GM21723 (cell line): Measurements from ENCODE around the gene CPAMD8.
A peak's percentile ranks its signal among the peaks of the same experiment; 100 is the strongest.

Experiments
- ATAC-seq: cut with Tn5 transposase; IDR thresholded peaks from one replicate; pipeline ENCODE4 v1.9.1; 2021; ENCODE audit warnings: mild to moderate bottlenecking, moderate library complexity; ENCODE audit not compliant: unreplicated experiment

CPAMD8 gene

DNA sequence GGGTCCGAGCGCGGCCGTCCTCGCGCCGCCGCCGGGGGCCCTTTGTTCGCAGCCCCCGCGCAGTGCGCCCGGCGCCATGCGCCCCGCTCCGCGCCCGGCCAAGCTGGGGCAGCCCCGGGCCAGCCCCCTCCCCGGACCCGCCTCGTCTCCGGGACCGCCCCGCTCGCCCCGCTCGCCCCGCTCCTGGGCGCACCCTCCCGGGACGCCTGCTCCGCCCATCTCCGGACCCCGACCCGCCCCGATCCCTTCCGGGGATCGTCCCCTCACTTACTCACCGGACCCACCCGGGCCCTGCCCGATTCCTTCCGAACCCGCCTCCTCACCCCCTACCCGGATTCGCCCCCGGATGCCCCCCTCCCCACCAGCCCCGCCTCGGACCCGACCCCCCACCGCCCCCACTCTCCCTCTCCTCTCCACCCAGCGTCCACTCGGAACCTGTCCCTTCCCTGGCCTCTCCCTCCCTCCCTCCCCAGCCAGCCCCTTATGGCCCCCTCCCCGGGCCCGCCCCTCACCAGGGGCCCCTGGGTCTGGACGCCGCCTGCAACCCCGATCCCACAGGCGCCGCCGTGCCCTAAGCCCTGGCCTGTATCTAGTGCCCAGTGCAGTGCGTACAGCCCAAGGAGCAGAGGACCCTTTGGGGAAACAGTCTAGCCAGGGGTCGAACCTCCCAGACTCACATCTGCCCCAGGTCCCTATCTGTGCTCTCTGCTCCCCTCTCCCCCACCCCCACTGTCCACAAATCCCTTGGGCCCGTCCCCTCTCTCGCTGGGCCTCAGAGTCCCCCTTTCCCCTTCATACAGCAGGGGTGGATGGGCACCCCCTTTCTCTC, at the start of gene CPAMD8:
Gene CPAMD8 (minus strand): TSS at position 105 of the 829 bp plus-strand sequence. CDS start 168 bp downstream, outside the sequence.
- ATAC-seq: no peak

DNA sequence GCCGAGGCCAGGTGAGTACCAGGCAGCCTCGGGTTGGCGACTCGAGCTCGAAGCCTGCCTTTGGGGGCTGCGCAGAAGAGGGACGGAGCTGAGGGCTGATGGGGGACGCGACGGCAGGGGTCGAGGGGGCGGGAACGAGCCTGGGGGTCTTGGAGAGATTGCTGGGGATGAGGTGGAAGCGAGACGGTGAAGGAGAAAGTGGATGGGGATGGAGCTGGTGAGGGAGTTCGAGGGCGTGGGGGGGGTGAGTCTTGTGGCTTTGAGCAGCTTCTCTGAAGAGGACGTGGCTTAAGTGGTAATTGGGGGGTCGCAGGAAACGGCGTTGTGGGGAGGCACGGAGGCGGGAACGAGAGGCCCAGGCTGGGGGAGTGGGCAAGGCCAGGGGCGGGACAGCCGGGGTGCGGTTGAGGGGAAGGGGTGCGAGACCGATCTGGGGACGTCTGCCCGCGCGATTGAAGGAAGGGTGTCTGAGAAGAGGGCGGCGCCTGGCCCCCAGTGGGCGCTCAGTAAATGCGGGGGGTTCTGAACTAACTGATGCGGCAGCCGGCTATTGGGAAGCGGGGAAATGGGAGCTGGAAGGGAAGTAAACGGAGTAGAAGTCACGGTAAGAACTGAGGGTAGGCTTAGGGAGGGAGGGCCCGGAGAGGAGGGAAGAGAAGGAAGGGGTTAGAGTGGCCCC, 49.4 kb upstream of the CPAMD8 start:
- ATAC-seq: no peak

DNA sequence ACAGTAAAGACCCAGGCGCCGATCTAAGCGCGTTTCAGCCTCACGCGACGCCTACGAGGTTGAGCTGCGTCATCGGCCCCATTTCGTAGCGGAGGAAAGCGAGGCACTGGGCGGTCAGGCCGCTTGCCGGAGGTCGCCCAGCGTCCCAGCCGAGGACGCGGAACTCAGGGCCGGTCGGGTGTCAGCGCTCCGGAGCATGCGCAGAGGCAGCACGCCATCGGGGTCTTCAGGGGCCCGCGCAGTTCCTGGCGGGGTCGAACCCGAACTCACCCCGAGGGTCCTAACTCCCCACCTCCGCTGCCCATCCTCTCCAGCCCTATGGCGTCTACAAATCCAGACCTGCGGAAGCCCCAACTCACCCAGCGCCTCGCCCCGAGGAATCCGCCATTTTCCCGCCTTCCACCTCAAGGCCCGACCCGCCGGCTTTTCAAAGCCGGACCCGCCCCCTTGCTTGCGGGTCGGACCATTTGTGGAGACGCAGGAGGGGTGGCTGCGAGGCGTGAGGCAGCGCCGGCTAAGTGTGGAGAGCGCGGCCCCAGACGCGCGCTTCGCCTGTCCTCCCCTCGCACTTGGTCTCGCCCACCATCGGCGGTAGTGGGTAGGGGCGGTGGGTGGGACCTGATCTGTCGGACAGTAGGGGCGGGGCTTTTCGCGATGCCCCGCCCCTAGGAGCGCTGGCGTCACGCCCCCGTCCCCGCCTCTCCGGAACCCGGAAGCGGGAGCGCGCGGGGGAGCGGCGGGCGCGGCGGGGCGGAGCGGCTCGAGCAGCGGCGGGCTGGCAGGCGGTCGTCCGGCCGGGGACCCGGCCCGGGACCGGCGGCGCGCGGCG, 48.6 kb upstream of the CPAMD8 start, which contains the start of the genes HAUS8 and MYO9B:
Gene HAUS8 (minus strand): TSS at position 418 of the 829 bp plus-strand sequence. CDS start 30 bp downstream, at position 388.
Gene MYO9B (plus strand): TSS at position 743 of the 829 bp plus-strand sequence. CDS start 25,941 bp downstream, outside the sequence.
- peak; percentile 72 for ATAC-seq

DNA sequence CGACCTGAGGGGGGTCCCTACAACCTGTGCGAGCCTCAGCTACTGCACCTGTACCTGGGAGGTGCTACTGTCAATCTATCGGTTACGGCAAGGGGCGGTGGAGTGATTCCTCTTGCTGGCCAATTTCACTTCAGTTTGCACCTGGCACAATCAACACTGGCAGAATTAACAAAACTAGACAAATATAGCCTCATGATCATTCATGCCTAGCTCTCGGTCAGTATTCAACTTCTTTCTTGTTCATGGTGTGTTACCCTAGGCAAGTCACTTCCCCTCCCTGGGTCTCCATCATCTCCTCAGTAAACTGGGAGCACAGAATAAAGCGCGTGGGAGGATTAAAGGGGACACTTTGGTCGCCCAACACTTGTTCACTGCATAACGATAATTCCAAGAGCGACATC, 48.0 kb upstream of the CPAMD8 start:
- no peak for ATAC-seq

DNA sequence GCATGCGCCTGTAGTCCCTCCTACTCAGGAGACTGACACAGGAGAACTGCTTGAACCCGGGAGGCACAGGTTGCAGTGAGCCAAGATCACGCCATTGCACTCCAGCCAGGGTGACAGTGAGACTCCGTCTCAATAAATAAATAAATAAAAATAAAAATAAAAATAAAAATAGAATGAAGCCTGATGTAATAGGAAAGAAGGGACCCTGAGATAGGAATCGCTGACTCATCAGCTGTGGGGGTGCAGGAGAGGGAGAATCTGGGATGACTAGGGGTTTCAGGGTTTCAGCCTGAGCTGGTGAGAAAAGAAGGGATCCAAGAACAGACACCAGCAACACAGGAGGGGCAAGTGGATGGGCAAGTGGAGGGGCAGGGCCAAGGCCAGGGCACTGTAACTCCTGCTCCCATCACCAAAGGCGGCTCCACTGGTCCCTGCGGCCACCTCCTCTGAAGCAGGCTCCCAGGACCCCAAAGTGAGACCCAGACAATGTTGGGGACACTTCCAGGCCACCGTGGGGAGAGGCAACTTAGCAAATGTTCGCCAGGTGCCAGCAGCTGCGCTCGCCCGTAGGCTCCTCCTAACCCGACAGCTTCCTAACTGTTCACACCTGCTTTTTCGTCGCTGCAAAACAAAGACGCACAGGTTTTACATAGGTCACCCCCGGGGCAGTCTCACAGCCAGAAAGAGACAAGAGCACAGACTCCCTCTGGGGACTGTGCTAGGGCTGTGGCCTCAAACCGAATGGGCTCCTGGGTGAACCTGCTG, 47.4 kb upstream of the CPAMD8 start:
- no peak for ATAC-seq

DNA sequence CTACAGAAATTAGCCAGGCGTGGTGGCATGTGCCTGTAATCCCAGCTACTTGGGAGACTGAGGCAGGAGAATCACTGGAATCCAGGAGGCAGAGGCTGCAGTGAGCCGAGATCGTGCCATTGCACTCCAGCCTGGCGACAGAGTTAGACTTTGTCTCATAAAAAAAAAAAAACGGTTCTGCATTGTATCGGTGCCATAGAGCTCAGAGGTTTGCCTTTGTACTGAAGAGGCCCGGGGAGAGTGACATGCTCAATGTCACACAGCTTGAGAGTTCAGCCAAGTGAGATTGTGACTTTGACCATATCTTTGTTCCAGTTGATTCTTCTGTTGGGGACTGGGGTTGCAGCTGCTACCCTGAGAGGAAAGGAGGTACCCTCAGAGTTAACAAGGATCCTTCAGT, 44.3 kb upstream of the CPAMD8 start:
- ATAC-seq: no peak

DNA sequence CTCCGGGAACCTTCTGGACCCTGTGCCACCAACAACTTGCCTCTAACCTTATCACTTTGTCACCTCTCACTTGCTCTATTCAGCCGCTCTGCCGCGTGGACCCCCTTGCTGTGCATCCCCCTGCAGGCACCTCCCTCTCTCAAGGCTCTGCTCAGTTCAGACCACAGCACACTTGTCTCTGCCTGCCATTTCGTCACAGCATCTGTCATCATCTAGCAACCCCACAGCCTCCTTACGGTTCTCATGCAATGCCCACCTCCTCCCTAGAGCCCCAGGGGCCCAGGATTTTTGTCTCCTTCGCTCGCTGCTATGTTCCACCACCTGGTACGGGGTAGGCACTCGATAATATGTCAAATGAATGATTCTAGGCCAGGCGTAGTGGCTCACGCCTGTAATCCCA, 43.8 kb upstream of the CPAMD8 start:
- no peak for ATAC-seq

DNA sequence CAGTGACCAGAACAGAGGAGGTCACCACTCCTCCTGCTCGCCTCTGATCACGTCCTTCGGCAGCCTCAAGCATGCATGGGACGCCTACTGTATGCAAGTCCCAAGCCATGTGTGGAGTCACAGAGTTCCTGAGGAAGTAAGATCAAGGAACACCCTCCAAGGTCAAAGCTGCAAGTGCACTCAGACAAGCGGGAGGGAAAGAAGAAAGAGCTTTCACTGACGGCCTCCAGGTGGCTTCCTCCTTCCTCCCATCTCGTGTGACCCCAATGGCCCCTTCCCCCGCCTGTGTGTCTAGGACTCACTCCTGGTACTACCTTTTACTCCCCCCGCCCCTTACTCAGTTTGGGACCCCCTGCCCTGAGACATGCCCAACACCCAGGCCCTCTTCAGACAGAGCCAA, 42.6 kb upstream of the CPAMD8 start:
- no peak for ATAC-seq

DNA sequence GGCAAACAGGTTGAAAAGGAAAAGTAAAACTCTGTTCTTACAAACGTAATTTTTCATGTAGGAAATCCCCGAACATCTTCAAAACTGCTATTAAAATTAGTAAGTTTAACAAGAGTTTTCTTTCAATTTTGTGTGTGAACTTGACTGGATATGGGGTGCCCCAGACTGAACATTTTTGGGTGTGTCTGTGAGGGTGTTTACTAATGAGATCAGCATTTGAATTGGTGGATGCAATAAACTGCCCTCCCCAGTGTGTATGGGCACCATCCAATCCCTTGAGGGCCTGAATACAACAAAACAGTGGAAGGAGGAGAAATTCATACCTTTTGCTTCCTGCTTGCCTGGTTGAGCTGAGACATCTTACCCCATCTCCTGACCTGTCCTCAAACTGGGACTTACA, 36.8 kb upstream of the CPAMD8 start:
- ATAC-seq: no peak

DNA sequence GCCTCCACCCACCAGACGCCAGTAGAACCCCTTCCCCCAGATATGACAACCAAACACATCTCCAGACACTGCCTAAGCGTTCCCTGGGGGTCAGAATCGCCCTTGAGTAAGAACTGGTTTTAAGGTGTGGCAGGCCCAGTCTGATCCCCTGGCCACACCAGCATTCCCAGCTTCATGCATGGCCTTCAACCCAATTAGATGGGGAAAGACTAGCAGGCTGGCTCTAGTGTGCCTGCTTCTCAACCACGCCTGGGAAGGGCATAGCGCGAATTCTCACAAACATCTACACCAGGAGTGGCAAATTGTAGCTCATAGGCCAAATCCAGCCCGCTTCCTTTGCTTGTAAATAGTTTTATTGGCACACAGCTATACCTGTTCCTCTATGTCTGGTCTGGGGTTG, 35.1 kb upstream of the CPAMD8 start:
- no peak for ATAC-seq

DNA sequence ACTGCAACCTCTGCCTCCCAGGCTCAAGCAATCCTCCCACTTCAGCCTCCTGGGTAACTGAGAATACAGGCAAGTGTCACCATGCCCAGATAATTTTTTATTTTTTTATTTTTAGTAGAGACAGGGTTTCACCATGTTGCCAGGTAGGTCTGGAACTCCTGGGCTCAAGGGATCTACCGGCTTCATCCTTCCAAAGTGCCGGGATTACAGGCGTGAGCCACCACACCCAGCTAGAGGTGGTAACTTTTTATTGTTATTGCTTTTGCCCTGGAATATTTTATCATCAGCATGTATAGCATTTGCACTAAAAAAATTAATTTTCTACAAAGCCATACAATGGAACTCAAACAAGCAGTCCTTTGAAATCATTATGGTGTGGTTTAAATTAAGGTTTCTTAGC, 34.6 kb upstream of the CPAMD8 start:
- ATAC-seq: no peak

DNA sequence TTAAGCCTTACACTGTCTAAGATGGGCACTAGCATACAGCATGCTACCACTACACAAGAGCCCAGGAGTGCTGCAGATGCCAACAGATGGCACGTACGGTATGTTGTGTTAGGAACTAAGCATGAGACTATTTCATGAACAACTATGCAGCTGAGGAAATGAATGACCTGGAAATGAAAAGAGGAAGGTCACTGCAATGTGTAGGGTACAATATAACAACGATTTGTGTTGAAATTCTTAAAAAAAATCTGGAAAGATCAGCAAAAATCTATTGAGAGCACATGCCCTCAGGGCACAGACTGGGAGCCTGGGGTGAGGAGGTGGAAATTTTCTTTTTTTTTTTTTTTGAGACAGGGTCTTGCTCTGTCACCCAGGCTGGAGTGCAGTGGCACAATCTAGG, 34.2 kb upstream of the CPAMD8 start:
- ATAC-seq: no peak

DNA sequence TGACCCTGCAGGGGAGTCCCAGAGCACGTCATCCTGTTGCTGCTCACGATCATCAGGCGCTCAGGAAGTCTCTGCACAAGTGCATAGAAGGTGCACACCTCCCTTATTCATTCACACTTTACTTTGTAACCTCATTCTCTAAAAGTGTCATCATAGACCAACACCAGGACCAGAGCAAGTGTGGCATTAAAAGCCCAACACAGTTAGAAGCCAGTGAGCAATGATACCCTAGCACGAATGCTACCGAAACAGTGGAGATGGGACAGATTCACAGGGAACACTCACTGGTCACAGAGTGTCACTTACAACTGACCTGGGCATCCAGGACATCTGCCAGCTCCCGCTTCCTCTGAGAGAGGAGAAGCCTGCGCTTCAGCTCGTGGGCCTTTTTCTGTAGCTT, 31.6 kb upstream of the CPAMD8 start:
- ATAC-seq: no peak

DNA sequence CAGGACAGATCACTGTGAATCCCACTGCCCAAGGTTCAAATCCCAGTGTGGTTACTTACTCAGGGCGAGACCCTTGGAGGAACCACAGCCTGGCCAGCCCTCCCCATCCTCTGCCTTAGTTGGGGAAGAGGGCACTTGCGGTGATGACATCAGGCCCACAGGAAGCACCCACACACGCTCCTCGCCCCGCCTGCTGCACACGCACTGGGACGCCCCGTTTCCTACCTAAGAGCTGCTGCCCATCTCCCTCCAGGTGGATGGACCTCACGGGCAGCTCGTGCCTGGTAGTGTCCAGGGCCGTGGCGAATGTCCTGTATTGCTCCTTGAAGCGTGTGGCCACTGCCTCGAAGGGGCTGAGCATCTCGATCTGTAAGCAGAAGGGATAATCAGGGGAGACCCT, 29.0 kb upstream of the CPAMD8 start:
- no peak for ATAC-seq

DNA sequence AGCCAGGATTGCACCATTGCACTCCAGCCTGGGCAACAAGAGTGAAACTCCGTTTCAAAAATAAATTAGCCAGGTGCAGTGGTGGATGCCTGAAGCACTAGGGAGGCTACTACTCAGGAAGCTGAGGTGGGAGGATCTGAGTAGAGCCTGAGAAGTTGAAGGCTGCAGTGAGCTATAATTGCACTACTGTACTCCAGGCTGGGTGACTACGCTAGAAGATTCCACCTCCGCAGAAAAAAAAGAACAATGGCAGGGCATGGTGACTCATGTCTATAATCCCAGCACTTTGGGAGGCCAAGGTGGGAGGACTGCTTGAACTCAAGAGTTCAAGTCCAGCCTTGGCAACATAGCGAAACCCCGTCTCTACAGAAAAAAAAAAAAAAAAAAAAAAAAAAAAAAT, 28.1 kb upstream of the CPAMD8 start:
- ATAC-seq: no peak

DNA sequence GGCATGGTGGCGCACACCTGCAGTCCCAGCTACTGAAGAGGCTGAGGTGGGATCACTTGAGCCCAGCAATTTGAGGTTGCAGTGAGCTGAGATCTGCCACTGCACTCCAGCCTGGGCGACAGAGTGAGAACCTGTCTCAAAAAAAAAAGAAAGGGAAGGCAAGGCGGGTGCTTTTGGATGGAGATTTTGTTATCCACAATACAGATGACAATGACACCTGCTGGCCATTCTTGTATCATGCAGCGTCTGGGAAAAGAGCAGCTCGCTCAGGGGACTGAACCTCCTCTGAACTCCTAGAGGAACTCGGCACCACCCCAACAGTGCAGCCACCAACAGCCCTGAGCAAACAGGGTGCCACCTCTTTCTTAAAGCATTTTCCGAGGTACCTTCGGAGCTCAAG, 25.8 kb upstream of the CPAMD8 start:
- no peak for ATAC-seq

DNA sequence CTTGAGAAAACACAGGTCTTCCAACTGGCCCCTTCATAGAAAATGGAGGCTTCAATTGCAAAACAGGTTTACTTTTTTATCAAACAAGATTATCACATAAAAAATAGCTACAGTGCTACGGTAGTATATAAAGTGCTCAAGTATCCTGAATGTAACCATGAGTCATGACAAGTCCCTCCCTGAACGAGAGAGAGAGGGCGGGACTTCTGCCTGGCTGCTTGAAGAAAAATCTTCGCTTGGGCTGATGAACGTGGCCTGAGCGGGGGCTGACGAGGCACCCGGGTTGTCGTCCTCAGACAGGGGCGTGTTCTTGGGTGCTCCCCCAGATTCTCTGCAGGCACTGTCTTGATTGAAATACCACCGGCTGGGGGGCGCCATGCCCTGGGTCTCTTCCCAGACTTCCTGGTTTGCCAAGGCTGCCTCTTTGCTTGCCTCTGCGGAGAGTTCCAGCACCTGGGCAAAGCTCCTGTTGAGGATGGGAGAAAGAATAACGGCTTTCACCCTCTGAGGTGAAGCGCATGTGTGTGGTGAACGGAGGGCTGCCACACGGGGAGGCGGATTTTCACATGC, 23.2 kb upstream of the CPAMD8 start:
- ATAC-seq: no peak

DNA sequence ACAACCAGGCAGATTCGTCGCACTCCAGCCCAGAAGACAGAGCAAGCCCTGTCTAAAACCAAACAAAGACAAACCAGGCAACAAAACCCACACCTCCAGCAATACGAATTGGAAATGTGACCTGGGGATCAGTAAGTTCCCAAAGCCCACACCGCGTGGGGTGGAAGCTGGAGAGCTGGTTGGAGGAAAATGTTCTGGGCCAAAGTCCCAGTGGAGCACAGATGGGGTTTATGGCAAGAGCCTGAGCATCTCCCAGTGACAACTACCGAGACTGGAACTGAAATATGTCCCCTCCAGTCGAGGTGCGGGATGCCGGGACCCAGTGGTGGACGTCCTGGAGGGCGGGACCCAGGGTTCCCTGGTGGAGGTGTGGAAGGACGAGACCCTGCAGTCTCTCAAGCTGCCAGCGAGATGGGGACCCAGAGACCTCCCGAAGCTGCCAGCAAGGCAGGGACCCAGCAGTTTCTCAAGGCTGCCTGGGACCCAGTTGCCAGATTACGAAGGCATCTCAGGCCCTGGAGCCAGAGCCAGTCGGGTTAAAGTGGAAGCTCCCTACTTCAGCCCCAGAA, 22.4 kb upstream of the CPAMD8 start:
- ATAC-seq: no peak

DNA sequence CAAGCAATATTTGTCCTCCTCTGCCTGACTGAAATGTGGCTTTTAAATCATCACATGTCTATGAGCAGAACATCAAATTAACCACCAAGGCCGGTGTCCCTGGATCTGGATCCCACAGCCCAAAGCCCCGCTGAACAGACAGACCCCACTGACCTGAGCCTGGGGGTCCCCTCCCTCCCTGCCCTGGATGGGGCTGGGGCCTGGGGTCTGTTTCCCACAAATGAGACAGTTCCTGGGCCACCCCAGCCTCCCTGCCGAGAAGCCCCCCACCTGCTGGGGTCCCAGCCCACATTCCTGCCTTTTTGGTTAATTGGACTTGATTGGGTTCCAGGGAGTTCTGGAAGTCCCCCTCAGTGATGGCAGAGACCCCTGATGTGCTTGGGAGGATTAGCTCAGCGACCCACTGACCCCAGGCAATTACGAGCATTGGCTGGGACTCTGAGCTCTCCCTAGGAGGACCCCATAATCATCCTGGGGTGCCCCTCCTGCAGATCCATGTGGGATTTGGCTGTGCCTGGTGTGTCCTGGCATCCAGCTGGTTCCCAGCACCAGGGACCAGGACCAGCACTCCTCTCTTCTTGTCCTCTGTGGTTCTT, 19.4 kb upstream of the CPAMD8 start:
- no peak for ATAC-seq

DNA sequence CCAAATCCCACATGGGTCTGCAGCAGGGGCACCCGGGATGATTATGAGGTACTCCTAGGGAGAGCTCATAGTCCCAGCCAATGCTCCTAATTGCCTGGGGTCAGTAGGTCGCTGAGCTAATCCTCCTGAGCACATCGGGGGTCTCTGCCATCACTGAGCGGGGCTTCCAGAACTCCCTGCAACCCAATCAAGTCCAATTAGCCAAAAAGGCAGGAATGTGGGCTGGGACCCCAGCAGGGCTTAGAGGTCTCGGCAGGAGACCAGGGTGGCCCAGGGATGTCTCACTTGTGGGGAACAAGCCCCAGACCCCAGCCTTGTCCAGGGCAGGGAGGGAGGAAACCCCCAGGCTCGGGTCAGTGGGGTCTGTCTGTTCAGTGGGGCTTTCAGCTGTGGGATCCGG, 17.1 kb upstream of the CPAMD8 start:
- ATAC-seq: no peak
